ENCODE results near the gene UNCX.

DNA sequence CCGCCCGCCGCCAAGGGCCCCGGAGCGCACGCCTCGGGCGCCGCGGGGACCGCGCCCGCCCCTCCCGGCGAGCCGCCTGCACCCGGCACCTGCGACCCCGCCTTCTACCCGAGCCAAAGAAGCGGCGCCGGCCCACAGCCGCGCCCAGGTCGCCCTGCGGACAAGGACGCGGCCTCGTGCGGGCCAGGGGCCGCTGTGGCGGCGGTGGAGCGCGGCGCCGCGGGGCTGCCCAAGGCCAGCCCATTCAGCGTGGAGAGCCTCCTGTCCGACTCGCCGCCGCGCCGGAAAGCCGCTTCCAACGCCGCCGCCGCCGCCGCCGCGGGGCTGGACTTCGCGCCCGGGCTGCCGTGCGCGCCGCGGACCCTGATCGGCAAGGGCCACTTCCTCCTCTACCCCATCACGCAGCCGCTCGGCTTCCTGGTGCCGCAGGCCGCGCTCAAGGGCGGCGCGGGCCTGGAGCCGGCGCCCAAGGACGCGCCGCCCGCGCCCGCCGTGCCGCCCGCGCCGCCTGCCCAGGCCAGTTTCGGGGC is 3.5 kb downstream of the UNCX start:
- no peak for TF ChIP-seq POLR2A (IDR thresholded peaks at IDR 0.05)
- TF ChIP-seq, protein P1, sequence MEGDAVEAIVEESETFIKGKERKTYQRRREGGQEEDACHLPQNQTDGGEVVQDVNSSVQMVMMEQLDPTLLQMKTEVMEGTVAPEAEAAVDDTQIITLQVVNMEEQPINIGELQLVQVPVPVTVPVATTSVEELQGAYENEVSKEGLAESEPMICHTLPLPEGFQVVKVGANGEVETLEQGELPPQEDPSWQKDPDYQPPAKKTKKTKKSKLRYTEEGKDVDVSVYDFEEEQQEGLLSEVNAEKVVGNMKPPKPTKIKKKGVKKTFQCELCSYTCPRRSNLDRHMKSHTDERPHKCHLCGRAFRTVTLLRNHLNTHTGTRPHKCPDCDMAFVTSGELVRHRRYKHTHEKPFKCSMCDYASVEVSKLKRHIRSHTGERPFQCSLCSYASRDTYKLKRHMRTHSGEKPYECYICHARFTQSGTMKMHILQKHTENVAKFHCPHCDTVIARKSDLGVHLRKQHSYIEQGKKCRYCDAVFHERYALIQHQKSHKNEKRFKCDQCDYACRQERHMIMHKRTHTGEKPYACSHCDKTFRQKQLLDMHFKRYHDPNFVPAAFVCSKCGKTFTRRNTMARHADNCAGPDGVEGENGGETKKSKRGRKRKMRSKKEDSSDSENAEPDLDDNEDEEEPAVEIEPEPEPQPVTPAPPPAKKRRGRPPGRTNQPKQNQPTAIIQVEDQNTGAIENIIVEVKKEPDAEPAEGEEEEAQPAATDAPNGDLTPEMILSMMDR (IDR thresholded peaks at IDR 0.05) = no peak

Data from heart left ventricle (tissue), 13 donors.